Measurements from ENCODE around the gene HMGN4.

The HMGN4 gene

DNA sequence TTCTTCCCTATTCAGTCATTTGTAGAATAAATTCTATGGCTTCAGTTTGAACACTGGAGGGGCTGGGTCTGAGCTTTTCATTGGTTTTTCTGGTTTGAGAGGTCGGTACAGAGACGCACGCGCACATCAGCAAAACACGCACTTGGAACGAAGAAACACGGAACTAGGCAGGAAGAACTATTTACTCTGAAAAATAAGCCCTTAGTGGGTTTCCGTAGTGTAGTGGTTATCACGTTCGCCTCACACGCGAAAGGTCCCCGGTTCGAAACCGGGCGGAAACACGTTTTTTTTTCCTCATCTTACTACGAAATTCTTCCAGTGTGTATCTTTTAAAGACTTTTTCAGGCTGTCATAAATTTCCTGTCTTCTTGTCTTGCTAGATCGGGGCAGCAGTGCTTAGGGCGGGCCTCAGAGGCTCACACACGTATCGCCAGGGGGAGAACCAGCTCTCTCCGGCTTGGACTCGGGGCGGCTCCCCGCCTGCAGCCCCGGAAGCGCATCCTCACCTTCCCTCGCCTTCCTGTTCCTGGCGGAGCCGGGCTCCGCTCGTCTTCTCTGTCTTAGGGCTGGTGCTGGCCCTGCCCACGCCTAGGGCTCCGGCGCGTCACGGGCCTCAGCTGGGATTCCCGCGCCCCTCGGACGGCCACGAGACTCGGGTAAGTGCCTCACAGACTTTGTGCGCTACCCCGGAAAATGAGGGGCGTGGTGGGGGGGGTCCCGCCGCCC lies at the start of gene HMGN4:
TSS of gene HMGN4 (plus strand) at position 521 of the 726 bp plus-strand sequence. CDS start 6,841 bp downstream, outside the sequence.
- peak within 1 kb of the TSS; percentile 95 for H3K27ac ChIP-seq
- TF ChIP-seq, protein P1, sequence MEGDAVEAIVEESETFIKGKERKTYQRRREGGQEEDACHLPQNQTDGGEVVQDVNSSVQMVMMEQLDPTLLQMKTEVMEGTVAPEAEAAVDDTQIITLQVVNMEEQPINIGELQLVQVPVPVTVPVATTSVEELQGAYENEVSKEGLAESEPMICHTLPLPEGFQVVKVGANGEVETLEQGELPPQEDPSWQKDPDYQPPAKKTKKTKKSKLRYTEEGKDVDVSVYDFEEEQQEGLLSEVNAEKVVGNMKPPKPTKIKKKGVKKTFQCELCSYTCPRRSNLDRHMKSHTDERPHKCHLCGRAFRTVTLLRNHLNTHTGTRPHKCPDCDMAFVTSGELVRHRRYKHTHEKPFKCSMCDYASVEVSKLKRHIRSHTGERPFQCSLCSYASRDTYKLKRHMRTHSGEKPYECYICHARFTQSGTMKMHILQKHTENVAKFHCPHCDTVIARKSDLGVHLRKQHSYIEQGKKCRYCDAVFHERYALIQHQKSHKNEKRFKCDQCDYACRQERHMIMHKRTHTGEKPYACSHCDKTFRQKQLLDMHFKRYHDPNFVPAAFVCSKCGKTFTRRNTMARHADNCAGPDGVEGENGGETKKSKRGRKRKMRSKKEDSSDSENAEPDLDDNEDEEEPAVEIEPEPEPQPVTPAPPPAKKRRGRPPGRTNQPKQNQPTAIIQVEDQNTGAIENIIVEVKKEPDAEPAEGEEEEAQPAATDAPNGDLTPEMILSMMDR (conservative IDR thresholded peaks at IDR 0.05) = peak; percentile 33

DNA sequence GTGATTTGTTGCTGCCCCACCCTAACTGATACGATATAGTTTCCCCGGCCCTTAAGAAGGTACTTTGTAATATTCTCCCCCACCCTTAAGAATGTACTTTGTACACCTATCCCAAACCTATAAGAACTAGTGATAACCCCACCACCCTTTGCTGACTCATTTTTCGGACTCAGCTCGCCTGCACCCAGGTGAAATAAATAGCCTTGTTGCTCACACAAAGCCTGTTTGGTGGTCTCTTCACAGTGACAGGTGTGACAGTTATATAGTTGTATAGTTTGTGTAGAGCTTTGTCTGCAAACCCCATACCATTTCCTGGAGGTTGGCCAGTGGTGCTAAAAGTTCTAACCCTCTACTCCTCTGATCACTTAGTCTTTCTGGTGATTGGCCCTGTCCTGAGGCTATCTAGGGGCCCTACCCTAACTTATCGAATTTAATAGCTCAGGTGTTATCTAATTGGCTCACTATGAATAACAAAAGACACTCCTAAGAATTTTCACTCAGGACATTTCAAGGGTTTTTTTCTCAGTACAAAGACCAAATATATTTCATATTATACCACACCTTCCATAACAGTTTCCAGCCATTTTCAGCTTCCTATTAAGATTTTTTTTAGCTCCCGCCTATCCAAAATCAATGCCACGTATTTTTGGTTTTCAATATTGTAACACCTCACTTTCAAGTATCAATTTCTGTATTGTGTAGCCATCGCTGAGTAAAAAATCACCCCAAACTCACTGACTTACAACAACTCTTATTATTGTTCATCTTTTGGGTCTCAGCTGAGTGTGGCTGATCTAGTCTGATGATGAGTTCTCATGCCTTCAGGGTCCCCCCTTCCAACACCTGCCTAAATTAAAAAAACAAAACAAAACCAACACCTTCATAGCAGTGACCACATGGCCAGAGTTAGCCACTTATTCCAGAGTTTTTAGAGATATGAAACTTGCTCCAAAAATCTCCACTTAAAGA lies 47.9 kb upstream of the HMGN4 start:
- TF ChIP-seq, protein P1 (conservative IDR thresholded peaks at IDR 0.05) = no peak
- H3K27ac ChIP-seq = no peak overlapping the region

DNA sequence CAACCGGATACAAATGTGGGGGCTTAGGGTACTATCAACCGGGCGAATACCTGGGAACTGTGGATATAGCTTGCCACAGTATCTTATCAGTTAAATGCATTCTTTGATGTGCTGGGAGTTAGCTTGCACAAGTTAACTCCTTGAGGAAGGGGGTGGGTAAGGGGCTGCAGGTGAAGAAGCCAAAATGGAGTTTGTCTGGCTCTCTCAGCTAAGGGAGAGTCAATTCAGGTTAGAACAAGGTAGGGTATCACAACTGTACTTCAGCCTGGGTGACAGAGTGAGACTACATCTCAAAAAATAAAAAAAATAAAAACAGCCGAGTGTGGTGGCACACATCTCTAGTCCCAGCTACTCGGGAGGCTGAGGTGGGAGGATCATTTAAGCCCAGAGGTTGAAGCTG lies 46.6 kb upstream of the HMGN4 start:
- TF ChIP-seq, protein P1 (conservative IDR thresholded peaks at IDR 0.05) = no peak
- no peak overlapping the region for H3K27ac ChIP-seq

DNA sequence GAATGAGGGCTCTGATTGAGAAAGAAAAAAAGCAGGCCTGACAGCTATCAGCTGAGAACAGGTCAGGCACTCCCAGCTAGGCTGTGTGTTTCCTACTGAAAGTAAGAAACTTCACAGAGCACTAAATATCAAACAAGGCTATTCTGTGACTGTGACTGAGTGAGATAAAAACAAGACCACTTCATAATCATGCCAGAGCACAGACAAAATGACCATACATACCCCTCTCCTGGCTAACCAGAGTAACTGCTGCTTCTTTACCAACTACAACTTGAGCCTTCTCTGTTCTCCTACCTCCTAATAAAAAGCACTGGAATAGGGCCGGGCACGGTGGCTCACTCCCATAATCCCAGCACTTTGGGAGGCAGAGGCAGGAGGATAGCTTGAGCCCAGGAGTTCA lies 44.9 kb upstream of the HMGN4 start:
- TF ChIP-seq, protein P1 (conservative IDR thresholded peaks at IDR 0.05) = peak; percentile 31; the same call in 1 of the 2 replicates
- H3K27ac ChIP-seq = no peak overlapping the region

DNA sequence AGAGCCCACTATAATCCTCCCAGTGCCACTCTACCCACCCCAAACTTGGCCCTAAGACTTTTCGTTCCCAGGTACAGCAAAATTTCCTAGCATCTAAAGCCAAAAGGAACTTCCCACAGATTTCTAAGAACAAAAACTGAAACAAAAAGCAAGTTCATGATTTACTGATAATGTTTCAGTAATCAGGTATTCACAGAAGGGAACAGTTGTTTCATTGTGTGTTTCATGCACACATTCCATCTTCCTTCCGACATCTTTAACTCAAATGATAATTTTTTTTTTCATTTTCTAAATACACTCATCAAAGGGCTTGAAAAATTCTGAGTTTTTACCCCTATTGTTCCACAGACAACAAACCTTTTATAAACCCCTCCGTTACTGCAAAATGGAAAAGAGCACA lies 44.0 kb upstream of the HMGN4 start:
- no peak overlapping the region for H3K27ac ChIP-seq
- TF ChIP-seq, protein P1 (conservative IDR thresholded peaks at IDR 0.05) = no peak

DNA sequence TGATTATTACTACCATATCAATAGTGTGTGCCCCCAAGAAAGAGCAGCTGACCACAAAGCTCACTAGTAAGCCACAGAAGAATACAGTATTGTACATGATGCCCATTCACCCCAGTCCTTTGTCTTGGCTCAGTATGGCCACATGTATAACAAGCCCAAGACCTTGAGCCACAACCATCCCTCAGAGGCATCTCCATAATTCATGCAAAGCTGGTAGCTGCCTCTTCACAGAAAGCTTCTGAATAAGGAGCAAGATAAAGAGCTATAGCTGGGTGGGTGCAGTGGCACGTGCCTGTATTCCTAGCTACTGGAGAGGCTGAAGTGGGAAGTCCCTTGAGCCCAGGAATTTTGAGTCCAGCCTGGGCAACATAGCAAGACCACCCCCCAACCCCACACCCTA lies 42.9 kb upstream of the HMGN4 start:
- TF ChIP-seq, protein P1 (conservative IDR thresholded peaks at IDR 0.05) = no peak
- H3K27ac ChIP-seq = no peak overlapping the region

DNA sequence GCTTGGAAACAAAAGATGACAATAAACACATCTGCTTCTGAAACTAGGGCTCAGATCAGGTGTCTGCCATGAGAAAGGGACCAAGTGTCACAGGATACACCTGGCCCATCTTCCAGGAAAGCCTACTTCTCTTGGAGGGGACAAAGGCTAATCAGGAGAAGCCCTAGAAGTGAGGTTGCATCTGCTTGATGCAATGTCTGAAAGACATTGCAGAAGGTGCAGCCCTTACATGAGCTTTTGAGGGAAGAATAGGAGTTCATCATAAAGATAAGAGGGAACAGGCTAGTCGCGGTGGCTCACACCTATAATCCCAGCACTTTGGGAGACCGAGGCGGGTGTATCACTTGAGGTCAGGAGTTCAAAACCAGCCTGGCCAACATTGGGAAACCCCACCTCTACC lies 40.6 kb upstream of the HMGN4 start:
- TF ChIP-seq, protein P1 (conservative IDR thresholded peaks at IDR 0.05) = no peak
- no peak overlapping the region for H3K27ac ChIP-seq

Data from VCaP (cell line).